GM12875 (cell line): ENCODE results near the gene TMUB2.

Experiments used
- H3K4me3 ChIP-seq: one replicate; pipeline ENCODE4 v1.5.1; 2011; ENCODE audit warnings: low read depth, low read length, control low read depth
- TF ChIP-seq, protein P1 (sequence below): IDR thresholded peaks from 2 replicates; pipeline ENCODE4 v1.5.1; 2011; ENCODE audit warnings: low read depth, mild to moderate bottlenecking, control low read depth, inconsistent platforms, low read length, moderate library complexity, borderline replicate concordance; ENCODE audit not compliant: insufficient read depth

Gene TMUB2

GRCh38 chr17:44170499-44171201 is 16.1 kb upstream of the TMUB2 start, which contains the start of gene ASB16:
TSS of gene ASB16 (plus strand) at chr17:44170704. CDS start at chr17:44170790, 86 bp downstream.
- H3K4me3 ChIP-seq = no peak within 1 kb of the TSS
- TF ChIP-seq, protein P1, sequence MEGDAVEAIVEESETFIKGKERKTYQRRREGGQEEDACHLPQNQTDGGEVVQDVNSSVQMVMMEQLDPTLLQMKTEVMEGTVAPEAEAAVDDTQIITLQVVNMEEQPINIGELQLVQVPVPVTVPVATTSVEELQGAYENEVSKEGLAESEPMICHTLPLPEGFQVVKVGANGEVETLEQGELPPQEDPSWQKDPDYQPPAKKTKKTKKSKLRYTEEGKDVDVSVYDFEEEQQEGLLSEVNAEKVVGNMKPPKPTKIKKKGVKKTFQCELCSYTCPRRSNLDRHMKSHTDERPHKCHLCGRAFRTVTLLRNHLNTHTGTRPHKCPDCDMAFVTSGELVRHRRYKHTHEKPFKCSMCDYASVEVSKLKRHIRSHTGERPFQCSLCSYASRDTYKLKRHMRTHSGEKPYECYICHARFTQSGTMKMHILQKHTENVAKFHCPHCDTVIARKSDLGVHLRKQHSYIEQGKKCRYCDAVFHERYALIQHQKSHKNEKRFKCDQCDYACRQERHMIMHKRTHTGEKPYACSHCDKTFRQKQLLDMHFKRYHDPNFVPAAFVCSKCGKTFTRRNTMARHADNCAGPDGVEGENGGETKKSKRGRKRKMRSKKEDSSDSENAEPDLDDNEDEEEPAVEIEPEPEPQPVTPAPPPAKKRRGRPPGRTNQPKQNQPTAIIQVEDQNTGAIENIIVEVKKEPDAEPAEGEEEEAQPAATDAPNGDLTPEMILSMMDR = no peak

DNA sequence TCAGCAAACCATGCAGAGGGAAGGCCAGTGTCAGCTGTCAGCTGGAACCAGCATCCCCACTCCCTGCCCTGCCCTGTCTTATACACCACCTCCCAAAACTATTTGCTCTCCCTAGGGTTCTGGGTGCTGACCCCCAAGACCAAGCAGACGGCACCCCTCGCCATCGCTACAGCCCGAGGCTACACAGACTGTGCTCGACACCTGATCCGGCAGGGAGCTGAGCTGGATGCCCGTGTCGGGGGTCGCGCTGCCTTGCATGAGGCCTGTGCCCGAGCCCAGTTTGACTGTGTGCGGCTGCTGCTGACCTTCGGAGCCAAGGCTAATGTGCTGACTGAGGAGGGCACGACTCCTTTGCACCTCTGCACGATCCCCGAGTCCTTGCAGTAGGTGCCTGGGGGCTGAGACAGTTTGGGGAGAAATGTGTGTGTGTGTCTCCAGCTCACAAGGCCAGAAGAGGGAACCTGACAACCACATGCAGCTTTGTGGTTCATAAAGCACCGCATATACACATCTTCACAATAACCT is 14.8 kb upstream of the TMUB2 start:
- H3K4me3 ChIP-seq = no peak overlapping the region
- TF ChIP-seq, protein P1 = no peak

DNA sequence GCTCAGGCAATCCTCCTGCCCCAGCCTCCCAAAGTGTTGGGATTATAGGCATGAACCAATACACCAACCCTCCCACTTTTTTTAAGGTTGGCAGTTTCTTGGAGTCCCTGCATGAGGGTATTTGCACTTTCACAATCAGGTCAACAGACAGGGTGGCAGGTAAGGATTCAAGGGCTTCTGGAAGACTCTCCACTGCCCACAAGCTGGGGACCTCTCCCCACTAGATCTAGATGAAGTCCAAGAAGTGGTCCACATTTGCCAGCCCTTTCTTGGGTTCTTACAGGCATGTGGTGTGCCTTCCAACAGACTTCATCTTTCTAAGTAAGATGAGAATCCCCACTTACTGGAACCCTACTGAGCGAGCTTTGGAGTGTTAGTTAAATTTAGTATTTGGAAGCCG is 12.3 kb upstream of the TMUB2 start:
- TF ChIP-seq, protein P1 = no peak

DNA sequence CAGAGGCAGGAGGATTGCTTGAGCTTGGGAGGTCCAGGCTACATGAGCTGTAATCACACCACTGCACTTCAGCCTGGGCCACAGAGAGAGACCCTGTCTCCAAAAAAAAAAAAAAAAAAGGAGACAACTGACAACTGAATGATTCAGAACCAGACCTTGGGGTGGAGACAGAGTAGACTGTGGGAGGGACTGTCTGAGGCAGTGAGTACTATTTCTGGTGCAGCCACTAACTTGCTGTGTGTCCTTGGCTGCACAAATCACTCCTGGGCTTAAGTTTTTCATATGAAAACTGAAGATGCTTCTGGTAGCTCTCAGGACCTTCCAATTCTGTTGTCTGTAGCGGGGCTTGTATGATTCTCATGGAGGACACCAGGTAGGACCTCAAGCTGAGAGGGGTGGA is 10.5 kb upstream of the TMUB2 start:
- TF ChIP-seq, protein P1 = no peak
- H3K4me3 ChIP-seq = no peak overlapping the region

More for the DNA sequence above, 12.3 kb upstream of the TMUB2 start:
- no peak overlapping the region for H3K4me3 ChIP-seq

DNA sequence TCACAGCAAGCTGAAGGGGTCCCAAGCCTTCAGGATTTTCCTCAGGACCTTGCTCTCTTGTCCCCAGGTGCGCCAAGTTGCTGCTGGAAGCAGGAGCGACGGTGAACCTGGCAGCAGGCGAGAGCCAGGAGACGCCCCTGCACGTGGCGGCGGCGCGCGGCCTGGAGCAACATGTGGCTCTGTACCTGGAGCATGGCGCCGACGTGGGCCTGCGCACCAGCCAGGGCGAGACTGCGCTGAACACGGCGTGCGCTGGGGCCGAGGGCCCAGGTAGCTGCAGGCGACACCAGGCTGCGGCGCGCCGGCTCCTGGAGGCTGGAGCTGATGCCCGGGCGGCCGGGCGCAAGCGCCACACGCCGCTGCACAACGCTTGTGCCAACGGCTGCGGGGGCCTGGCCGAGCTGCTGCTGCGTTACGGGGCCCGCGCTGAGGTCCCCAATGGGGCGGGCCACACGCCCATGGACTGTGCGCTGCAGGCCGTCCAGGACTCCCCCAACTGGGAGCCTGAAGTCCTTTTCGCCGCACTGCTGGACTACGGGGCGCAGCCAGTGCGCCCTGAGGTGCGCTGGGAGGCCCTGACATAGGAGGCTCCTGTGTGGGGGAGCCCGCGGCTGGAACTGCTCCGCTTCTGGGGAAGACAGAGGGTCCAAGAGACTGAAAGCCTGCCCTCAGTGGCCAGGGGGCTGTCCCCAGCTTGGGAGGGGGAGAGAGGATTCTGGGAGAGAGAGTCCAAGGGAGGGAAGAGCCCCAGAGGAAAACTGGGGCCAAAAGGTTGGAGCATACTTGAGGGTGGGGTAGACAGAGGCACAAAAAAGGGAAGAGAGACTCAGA is 9.9 kb upstream of the TMUB2 start:
- TF ChIP-seq, protein P1 = no peak
- no peak overlapping the region for H3K4me3 ChIP-seq

DNA sequence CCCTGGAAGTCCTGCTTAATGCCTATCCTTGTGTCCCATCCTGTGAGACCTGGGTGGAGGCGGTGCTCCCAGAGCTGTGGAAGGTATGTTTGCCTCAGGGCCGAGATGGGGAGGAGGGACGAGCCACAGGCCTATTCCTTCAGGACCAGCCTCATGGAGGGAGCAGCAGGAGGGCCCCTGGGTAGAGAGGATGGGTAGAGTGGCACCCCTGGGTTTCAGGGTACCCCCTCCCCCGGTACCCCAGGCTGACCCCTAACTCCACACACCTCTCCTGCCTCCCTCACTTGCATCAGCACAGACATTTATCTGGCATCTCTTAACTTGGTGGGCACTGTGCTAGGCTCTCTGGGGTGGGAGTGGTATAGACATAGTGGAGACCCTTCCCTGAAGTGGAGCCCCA is 9.1 kb upstream of the TMUB2 start:
- no peak overlapping the region for H3K4me3 ChIP-seq
- TF ChIP-seq, protein P1 = no peak
